Measurements from ENCODE around the gene B4GALT5.

- TF ChIP-seq CTCF (conservative IDR thresholded peaks at IDR 0.05) (no peak), EZH2 (IDR thresholded peaks at IDR 0.05; ENCODE audit: low read depth) (no peak)
Observed at GRCh38 chr20:49644980-49645565, 68.6 kb downstream of the B4GALT5 start.

Measured in PC-9 (cell line).